Progenitor cell of endocrine pancreas (in vitro differentiated cells): ENCODE data around the gene BMPR1A. TPM values are rescaled to one million over a fixed set of nuclear protein-coding genes. Genes with fewer than 3 reads are reported as not detected.
A peak's percentile ranks its signal among the peaks of the same experiment; 100 is the strongest.
"Not testable (repeated sequence)": the region's sequence is repeated elsewhere in the genome, so short reads cannot be mapped to it uniquely, and the experiment has no call there.

Experiments
- DNase-seq: peaks from one replicate; pipeline ENCODE4 v3.0.0; 2021; ENCODE audit warnings: low spot score; ENCODE audit not compliant: unreplicated experiment
- H3K27ac Mint-ChIP-seq: 2 replicates; pipeline ENCODE4 v1.8.0; 2021; ENCODE audit warnings: mild to moderate bottlenecking, moderate library complexity, mixed read lengths
- H3K27me3 Mint-ChIP-seq: 2 replicates; pipeline ENCODE4 v1.8.0; 2021; ENCODE audit warnings: mixed read lengths
- H3K36me3 Mint-ChIP-seq: 2 replicates; pipeline ENCODE4 v1.8.0; 2022; ENCODE audit warnings: mixed read lengths; ENCODE audit not compliant: insufficient read depth
- H3K4me1 Mint-ChIP-seq: 2 replicates; pipeline ENCODE4 v1.8.0; 2021; ENCODE audit warnings: low read depth, mixed read lengths
- H3K4me3 Mint-ChIP-seq: 2 replicates; pipeline ENCODE4 v1.8.0; 2021; ENCODE audit warnings: low read depth, mild to moderate bottlenecking, moderate library complexity, mixed read lengths
- H3K9me3 Mint-ChIP-seq: 2 replicates; pipeline ENCODE4 v1.8.0; 2021; ENCODE audit warnings: low read depth, mixed read lengths
- total RNA-seq: library from RNA; stranded (reverse); gene quantifications from 2 replicates; pipeline ENCODE4 v1.2.1, GENCODE V29; 2021
- TF ChIP-seq, protein P1 (sequence below): fragments of 200-600 bp; sonication (generic); IDR thresholded peaks from one replicate; pipeline ENCODE4 v1.5.0; 2021; ENCODE audit warnings: antibody characterized with exemption, mild to moderate bottlenecking; ENCODE audit not compliant: unreplicated experiment

BMPR1A gene
- total RNA-seq, 1 donor from 2014 or later: 89.7 TPM

DNA sequence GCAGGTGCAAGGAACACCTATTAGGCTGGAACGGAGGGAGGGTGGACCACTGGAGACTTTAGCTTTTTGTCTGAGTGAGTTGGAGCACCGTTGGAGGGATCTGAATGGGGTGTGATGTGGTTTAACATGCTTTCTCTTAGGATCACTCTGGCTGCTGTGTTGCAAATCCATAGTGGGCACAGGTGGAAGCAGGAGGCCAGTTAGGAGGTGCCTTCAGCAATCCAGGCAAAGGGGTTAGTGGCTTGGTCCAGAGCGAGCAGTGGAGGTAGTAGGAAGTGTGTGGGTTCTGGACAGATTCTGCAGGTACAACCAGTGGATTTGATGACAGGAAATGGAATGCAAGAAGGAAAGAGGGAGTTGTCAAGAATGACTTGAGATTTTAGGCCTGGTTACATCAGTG, 106.0 kb downstream of the BMPR1A start:
- peaks cover 39% of the 10 kb centered on the region for H3K4me1 Mint-ChIP-seq
- H3K36me3 Mint-ChIP-seq: peaks cover 14% of the 10 kb centered on the region
- H3K27ac Mint-ChIP-seq: peak overlapping the region; percentile 71
- TF ChIP-seq, protein P1, sequence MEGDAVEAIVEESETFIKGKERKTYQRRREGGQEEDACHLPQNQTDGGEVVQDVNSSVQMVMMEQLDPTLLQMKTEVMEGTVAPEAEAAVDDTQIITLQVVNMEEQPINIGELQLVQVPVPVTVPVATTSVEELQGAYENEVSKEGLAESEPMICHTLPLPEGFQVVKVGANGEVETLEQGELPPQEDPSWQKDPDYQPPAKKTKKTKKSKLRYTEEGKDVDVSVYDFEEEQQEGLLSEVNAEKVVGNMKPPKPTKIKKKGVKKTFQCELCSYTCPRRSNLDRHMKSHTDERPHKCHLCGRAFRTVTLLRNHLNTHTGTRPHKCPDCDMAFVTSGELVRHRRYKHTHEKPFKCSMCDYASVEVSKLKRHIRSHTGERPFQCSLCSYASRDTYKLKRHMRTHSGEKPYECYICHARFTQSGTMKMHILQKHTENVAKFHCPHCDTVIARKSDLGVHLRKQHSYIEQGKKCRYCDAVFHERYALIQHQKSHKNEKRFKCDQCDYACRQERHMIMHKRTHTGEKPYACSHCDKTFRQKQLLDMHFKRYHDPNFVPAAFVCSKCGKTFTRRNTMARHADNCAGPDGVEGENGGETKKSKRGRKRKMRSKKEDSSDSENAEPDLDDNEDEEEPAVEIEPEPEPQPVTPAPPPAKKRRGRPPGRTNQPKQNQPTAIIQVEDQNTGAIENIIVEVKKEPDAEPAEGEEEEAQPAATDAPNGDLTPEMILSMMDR: no peak
- no peak for DNase-seq
- H3K9me3 Mint-ChIP-seq: peaks cover 5% of the 10 kb centered on the region
- H3K27me3 Mint-ChIP-seq: no peaks in the 10 kb centered on the region
- no peak overlapping the region for H3K4me3 Mint-ChIP-seq

GRCh38 chr10:86862786-86863483, 106.5 kb downstream of the BMPR1A start:
- H3K36me3 Mint-ChIP-seq: peaks cover 14% of the 10 kb centered on the region
- TF ChIP-seq, protein P1: no peak
- no peak for DNase-seq
- no peaks in the 10 kb centered on the region for H3K27me3 Mint-ChIP-seq
- no peak overlapping the region for H3K4me3 Mint-ChIP-seq
- H3K9me3 Mint-ChIP-seq: peaks cover 5% of the 10 kb centered on the region
- H3K27ac Mint-ChIP-seq: peak overlapping the region; percentile 71
- peaks cover 43% of the 10 kb centered on the region for H3K4me1 Mint-ChIP-seq

GRCh38 chr10:86863484-86863842, 107.0 kb downstream of the BMPR1A start:
- Mint-ChIP-seq H3K27me3 (no peaks in the 10 kb centered on the region), H3K36me3 (peaks cover 12% of the 10 kb centered on the region), H3K27ac (peak overlapping the region; percentile 80), H3K4me1 (peaks cover 47% of the 10 kb centered on the region), H3K4me3 (no peak overlapping the region), H3K9me3 (peaks cover 2% of the 10 kb centered on the region)
- TF ChIP-seq, protein P1: no peak
- DNase-seq: no peak

DNA sequence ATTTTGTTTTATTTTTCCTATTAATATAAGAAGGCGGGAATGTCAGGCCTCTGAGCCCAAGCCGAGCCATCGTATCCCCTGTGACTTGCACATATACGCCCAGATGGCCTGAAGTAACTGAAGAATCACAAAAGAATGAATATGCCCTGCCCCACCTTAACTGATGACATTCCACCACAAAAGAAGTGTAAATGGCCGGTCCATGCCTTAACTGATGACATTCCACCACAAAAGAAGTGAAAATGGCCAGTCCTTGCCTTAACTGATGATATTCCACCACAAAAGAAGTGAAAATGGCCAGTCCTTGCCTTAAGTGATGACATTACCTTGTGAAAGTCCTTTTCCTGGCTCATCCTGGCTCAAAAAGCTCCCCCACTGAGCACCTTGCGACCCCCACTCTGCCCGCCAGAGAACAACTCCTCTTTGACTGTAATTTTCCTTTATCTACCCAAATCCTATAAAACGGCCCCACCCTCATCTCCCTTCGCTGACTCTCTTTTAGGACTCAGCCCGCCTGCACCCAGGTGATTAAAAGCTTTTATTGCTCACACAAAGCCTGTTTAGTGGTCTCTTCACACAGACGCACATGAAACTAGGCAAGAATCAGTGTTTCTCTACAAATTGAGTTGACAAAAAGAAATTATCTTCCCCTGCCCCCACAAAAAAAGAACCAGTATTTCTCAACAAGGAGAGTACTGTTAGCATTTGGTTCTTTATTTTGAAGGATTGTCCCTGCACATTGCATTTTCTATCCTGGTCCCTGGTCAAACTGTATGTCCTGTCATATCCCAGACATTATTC, 108.8 kb downstream of the BMPR1A start:
- H3K4me3 Mint-ChIP-seq, H3K9me3 Mint-ChIP-seq, H3K27me3 Mint-ChIP-seq, DNase-seq, H3K36me3 Mint-ChIP-seq: not testable (repeated sequence)
- H3K4me1 Mint-ChIP-seq: peaks cover 48% of the 10 kb centered on the region
- peak overlapping the region; percentile 51 for H3K27ac Mint-ChIP-seq

DNA sequence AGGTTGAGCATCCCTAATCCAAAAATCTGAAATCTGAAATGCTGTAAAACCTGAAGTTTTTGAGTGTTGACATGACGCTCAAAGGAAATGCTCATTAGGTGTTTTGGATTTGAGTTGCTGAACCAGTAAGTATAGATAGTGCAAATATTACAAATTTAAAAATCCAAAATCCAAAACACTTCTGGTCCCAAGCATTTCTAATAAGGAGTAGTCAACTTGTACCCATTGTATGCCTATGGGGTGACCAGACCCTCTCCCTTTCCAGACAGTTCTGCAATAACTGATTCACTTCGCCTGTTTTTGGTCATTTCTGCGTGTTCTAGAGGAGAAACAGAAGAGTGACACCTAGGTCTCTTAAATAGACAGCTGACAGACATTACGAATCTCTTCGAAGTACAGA, 110.7 kb downstream of the BMPR1A start:
- TF ChIP-seq, protein P1: no peak
- Mint-ChIP-seq H3K27me3 (no peaks in the 10 kb centered on the region), H3K36me3 (peaks cover 5% of the 10 kb centered on the region), H3K9me3 (no peaks in the 10 kb centered on the region), H3K4me3 (no peak overlapping the region), H3K27ac (no peak overlapping the region), H3K4me1 (peaks cover 53% of the 10 kb centered on the region)
- DNase-seq: no peak
